HG03064 (cell line): ENCODE results near the gene ADAMTS4.
A peak's percentile ranks its signal among the peaks of the same experiment; 100 is the strongest.

Source experiments
- ATAC-seq: cut with Tn5 transposase; IDR thresholded peaks from one replicate; pipeline ENCODE4 v1.9.1; 2021; ENCODE audit warnings: low read depth; ENCODE audit not compliant: unreplicated experiment

ADAMTS4 gene

GRCh38 chr1:161197560-161198193, 1.2 kb downstream of the ADAMTS4 start:
- ATAC-seq, result no peak

DNA sequence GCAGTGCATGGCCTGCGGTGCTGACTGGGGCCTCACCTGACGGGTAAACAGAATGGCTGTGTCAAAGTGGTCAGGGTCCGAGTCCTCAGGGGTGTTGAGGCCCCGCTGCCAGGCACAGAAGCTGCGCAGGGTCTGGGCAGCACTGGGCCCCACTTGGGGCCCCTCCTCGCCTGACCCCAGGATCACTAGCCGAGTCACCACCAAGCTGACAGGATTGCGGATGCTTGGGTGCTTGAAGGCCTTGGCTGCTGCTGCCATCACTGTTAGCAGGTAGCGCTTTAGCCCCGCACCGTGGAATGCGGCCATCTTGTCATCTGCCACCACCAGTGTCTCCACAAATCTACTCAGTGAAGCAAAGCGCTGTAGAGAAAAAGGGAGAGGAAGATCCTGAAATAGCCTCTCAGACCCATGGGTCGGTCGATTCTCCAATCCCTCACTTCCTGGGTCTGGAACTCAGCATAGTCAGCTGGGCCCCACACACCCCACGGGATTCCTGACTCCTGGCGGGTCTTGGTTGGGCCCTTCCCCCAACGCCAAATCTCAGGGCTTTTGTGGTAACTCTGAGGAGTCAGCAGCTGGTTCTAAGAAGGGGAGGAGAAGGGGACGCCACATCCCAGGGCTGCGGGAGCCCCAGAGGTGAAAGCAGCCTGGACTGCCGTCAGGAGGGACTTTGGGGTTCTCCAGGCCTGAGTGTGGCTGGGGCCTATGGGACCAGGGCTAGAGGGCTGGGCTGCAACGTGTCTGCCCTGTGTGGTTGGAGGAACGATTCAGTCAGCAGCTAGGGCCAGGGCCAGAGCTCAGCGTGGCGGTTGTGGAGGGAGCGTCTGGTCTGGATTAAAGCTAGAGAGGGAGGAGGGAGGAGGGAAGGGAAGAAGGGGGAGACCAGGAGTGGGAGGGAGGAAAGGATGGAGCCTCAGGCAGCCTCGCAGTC, 2.1 kb downstream of the ADAMTS4 start:
- no peak for ATAC-seq

DNA sequence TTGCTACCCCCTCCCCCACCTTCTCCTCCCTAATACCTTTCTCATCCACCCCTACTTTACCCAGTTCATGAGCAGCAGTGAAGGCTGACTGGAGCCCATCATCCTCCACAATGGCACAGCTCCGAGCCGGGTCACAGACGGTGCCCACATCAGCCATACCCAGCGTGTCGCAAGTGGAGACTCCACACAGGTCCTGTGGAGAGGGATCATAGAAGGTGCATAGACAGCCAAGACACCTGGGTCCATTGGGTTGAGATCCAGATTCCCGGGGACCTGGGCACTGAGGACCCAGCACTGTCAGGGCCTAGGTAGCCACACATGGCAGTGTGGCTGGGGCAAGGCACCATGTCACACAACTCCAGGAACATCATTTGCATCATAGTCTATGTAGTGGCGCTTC, 2.7 kb downstream of the ADAMTS4 start:
- no peak for ATAC-seq

GRCh38 chr1:161195171-161195570, 3.7 kb downstream of the ADAMTS4 start:
- peak; percentile 66 for ATAC-seq

DNA sequence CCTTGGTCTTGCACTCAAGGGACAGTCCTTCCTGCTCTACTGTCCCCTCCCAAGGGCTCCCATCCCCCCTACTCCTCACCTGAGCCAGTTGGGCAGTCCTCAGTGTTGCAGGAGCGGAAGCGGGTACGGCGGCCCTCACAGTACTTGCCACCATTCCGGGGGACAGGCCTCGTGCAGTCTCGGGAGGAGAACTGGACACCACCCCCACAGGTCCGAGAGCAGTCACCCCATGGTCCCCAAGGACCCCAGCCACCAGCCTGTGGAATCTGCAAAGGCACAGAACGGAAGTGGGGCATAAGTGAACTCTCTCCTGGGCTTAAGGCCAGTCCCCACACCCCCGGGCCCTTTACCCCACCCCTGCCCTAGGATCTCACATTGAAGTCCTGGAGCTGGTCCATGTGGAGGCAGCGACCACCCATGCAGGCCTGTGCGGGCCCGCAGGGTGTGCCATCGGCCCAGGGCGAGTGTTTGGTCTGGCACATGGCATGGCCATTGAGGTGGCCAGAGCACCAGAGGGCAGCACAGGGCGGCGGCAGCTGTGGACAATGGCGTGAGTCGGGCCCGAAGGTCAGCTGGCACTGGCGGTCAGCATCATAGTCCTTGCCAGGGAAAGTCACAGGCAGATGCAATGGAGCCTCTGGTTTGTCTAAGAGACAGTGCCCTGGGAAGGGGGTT, 5.2 kb downstream of the ADAMTS4 start:
- no peak for ATAC-seq

- no peak for ATAC-seq
Measured at GRCh38 chr1:161192476-161193465, 6.1 kb downstream of the ADAMTS4 start.

- ATAC-seq, result no peak
Measured at GRCh38 chr1:161191971-161192370, 6.9 kb downstream of the ADAMTS4 start.

- no peak for ATAC-seq
Measured at GRCh38 chr1:161190962-161191521, 7.8 kb downstream of the ADAMTS4 start.

GRCh38 chr1:161189036-161189435, 9.8 kb downstream of the ADAMTS4 start:
- no peak for ATAC-seq

DNA sequence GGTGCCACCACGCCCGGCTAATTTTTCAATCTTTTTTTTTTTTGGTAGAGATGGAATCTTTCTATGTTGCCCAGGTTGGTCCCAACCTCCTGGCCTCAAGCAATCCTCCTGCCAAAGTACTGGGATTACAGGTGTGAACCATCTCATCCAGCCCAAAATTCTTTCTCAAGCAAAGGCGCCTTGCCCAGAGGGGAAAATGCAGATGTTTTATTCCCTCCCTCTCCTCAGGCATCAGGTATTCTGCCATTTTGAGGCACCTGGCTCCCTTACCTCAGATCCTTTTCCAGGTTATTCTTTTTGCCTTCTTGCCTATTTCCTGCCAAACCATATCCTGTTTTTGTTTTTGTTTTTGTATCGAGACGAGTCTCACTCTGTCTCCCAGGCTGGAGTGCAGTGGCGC, 10.5 kb downstream of the ADAMTS4 start:
- no peak for ATAC-seq

- ATAC-seq, result no peak
Measured at GRCh38 chr1:161187311-161187710, 11.5 kb downstream of the ADAMTS4 start.

GRCh38 chr1:161185732-161186311, 13.0 kb downstream of the ADAMTS4 start:
- ATAC-seq, result peak; percentile 23

DNA sequence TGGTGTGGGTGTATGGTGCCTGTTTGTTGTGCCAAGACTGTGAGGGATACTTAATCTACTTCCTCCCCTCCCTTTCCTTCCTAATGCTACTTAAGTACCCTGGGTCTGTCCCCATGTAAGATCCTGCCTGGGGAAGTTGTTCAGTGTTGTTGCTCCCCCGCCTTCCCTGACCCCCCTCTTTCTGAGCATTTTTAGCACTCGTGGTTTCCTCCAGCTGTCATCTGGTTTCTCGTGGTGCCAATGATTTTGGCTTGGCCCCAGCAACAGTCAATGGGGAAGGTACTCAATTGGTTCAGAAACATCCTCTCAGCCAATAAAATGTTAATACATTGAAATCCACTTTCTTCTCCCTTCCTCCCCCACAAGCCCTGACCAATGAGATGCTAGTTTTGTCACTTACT, 13.6 kb downstream of the ADAMTS4 start:
- peak; percentile 56 for ATAC-seq

DNA sequence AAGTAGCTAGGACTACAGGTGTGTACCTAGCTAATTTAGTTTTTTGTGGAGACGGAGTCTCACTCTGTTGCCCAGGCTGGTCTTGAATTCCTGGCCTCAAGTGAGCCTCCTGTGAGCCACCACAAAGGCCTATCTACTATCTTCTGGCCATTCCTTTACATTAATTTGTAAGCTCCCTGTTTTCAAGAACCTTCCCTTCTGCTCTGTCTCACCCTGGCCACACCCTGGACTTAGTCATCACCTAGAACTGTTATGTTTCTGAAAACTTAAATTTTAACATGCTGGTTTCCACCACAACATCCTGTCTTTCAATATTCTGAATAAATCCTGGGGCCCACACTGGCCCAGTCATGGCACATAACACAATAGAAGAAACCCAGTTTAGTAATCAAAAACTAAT, 16.6 kb downstream of the ADAMTS4 start:
- peak; percentile 48 for ATAC-seq

DNA sequence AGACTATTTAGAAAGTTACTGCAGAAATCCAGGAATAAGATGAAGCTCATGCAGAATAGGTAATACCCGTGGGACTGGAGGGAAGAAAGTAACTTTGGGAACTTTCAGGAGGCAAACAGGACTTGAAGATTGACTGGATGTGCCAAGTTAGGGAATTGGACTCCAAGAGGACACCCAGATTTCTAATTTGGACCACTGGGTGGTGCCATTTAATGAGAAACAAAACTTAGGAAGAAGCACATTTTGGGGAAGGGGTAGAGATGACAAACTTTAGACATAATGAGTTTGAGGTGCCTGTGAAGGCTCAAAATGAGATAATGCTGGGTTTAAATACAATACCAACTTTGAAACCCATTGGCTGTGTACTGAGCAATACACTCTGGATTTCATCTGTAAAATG, 18.2 kb downstream of the ADAMTS4 start:
- no peak for ATAC-seq

DNA sequence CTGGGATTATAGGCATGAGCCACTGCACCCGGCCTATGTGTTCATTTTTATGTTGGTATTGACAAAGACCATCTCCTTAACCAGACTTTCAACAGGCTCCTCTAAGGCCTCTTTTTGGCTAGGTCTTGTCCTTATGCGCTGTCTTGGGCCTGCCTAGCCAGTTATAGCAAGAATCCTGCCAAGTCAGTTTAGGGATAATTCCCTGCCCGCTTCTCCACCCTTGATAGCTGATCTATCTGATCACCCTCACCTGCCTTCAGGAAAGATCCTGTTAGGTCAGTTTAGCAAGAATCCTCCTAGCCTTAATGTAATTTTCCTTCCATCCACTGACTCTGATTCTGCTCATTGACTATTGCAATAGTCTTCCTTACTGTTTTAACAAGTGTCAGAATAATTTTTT, 19.2 kb downstream of the ADAMTS4 start:
- ATAC-seq, result no peak

DNA sequence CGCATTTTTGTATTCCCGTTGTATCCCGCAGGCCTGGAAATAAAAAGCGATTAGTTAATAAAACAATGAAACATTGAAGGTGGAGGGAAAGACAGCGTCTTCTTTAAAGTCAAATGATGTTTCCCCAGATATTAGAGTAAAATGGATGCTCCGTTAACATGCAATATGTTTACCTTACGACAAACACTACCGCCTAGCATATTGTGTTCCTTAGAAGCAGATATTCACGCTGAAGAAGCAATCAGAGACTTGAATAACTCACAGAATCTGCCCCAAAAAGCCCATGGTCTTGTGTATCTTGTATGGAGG, 21.0 kb downstream of the ADAMTS4 start:
- ATAC-seq, result no peak

DNA sequence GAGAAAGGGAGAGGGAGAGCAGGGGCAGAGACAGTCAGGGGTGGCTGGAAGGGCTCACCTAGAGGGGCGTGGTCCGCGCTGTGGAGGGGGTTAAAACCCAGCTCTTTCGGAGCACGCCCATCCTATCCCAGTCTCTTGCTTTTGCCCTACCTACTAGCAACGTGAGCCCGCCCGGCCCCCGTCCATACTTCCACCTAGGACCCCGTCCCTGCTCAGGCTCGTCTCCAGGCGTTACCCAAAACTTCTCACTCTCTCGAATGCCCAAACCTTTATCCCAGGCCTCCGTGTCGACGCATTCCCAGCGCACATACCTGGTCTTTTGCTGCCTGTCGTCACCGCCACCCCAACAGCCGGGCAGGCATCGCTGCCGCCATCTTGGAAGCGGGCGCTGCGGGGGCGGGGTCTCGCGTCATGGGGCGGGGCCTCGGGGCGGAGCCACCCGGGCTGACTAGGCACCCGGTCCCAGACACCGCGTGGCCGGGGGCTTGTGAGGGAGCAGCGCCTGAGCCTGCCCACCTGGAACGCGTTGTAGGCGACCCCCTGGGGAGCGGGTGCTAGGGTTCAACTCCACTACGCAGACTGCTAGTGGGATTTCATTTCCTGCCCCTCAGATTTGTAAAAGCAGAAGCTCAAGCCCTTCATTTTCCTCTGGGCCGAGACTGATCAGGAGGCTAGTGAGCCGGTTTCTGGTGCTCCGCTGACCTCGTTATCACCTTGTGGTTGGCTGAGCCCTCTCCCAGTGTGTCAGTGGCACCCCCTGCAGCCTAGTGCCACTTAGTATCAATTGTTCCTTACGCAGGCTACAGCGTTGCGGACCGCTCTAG, 21.5 kb downstream of the ADAMTS4 start, which contains the start of gene B4GALT3:
B4GALT3 (minus strand) TSS at position 396 of the 824 bp plus-strand sequence. CDS start 1,447 bp downstream, outside the sequence.
- peak; percentile 67 for ATAC-seq
